HG03280 (cell line): ENCODE measurements around the gene COL8A2.

Experiments used
- ATAC-seq: cut with Tn5 transposase; IDR thresholded peaks from one replicate; pipeline ENCODE4 v1.9.1; 2021; ENCODE audit warnings: mild to moderate bottlenecking, moderate library complexity; ENCODE audit not compliant: unreplicated experiment

Gene COL8A2

GRCh38 chr1:36115931-36116330 lies 9.1 kb downstream of the COL8A2 start:
- ATAC-seq: no peak

- ATAC-seq: no peak
Measured at GRCh38 chr1:36115200-36115669, 9.8 kb downstream of the COL8A2 start.

GRCh38 chr1:36114371-36114770 lies 10.7 kb downstream of the COL8A2 start:
- ATAC-seq: no peak

GRCh38 chr1:36112823-36113222 lies 12.2 kb downstream of the COL8A2 start:
- ATAC-seq: no peak

GRCh38 chr1:36111151-36111550 lies 13.9 kb downstream of the COL8A2 start:
- ATAC-seq: no peak

- ATAC-seq: no peak
Measured at GRCh38 chr1:36109041-36109679, 15.9 kb downstream of the COL8A2 start.

GRCh38 chr1:36108314-36108713 lies 16.7 kb downstream of the COL8A2 start:
- no peak for ATAC-seq

- no peak for ATAC-seq
Measured at GRCh38 chr1:36107394-36107793, 17.6 kb downstream of the COL8A2 start.

GRCh38 chr1:36106269-36106668 lies 18.8 kb downstream of the COL8A2 start:
- ATAC-seq: no peak

- ATAC-seq: no peak
Measured at GRCh38 chr1:36101546-36101945, 23.5 kb downstream of the COL8A2 start.

- ATAC-seq: no peak
Measured at GRCh38 chr1:36100376-36100775, 24.6 kb downstream of the COL8A2 start.

- no peak for ATAC-seq
Measured at GRCh38 chr1:36099681-36100341, 25.2 kb downstream of the COL8A2 start.

GRCh38 chr1:36098650-36099365 lies 26.2 kb downstream of the COL8A2 start:
- no peak for ATAC-seq

GRCh38 chr1:36097693-36098585 lies 27.1 kb downstream of the COL8A2 start:
- ATAC-seq: no peak

- no peak for ATAC-seq
Measured at GRCh38 chr1:36096500-36097432, 28.3 kb downstream of the COL8A2 start.

GRCh38 chr1:36095760-36096405 lies 29.1 kb downstream of the COL8A2 start:
- ATAC-seq: no peak

- ATAC-seq: no peak
Measured at GRCh38 chr1:36094621-36095061, 30.4 kb downstream of the COL8A2 start.

GRCh38 chr1:36093929-36094328 lies 31.1 kb downstream of the COL8A2 start:
- no peak for ATAC-seq

- no peak for ATAC-seq
Measured at GRCh38 chr1:36093226-36093625, 31.8 kb downstream of the COL8A2 start.
